Measurements from ENCODE around the gene DNER. TPM values are rescaled to one million over a fixed set of nuclear protein-coding genes. Genes with fewer than 3 reads are reported as not detected.

The DNER gene
- total RNA-seq, 2 experiments from 2014 or later: not detected

- Mint-ChIP-seq H3K27ac (no peak overlapping the region), H3K4me3 (no peak overlapping the region), H3K36me3 (ENCODE audit: low read depth) (no peaks in the 10 kb centered on the region), H3K9me3 (no peaks in the 10 kb centered on the region), H3K27me3 (peaks cover 5% of the 10 kb centered on the region), H3K4me1 (ENCODE audit: low read depth) (no peaks in the 10 kb centered on the region)
- ATAC-seq: no peak
- no peak for TF ChIP-seq CTCF (IDR thresholded peaks at IDR 0.05)
- POLR2A ChIA-PET: no interaction called here
- intact Hi-C loops (cut with micrococcal nuclease): no loop called here
- no peak for DNase-seq
- CTCF ChIA-PET: no interaction called here
Observed at GRCh38 chr2:229490167-229490566, 224.2 kb downstream of the DNER start.

GRCh38 chr2:229489016-229489415 is 225.3 kb downstream of the DNER start:
- Mint-ChIP-seq H3K4me3 (no peak overlapping the region), H3K36me3 (ENCODE audit: low read depth) (no peaks in the 10 kb centered on the region), H3K4me1 (ENCODE audit: low read depth) (no peaks in the 10 kb centered on the region), H3K27me3 (peaks cover 4% of the 10 kb centered on the region), H3K27ac (no peak overlapping the region), H3K9me3 (no peaks in the 10 kb centered on the region)
- no peak for DNase-seq
- POLR2A ChIA-PET: no interaction called here
- CTCF ChIA-PET: no interaction called here
- TF ChIP-seq CTCF (IDR thresholded peaks at IDR 0.05): no peak
- ATAC-seq: no peak
- intact Hi-C loops (cut with micrococcal nuclease): no loop called here

- no peaks in the 10 kb centered on the region for H3K36me3 Mint-ChIP-seq (ENCODE audit: low read depth)
- ChIA-PET POLR2A (no interaction called here), CTCF (no interaction called here)
- no peak overlapping the region for H3K27ac Mint-ChIP-seq
- no peak overlapping the region for H3K4me3 Mint-ChIP-seq
- no peak for DNase-seq
- H3K9me3 Mint-ChIP-seq: no peaks in the 10 kb centered on the region
- H3K4me1 Mint-ChIP-seq (ENCODE audit: low read depth): no peaks in the 10 kb centered on the region
- intact Hi-C loops (cut with micrococcal nuclease): no loop called here
- H3K27me3 Mint-ChIP-seq: peaks cover 4% of the 10 kb centered on the region
- TF ChIP-seq CTCF (IDR thresholded peaks at IDR 0.05): no peak
- ATAC-seq: no peak
Observed at GRCh38 chr2:229488232-229488631, 226.1 kb downstream of the DNER start.

- ChIA-PET POLR2A (no interaction called here), CTCF (no interaction called here)
- Mint-ChIP-seq H3K4me1 (ENCODE audit: low read depth) (no peaks in the 10 kb centered on the region), H3K27me3 (peaks cover 1% of the 10 kb centered on the region), H3K9me3 (no peaks in the 10 kb centered on the region), H3K27ac (no peak overlapping the region), H3K4me3 (no peak overlapping the region), H3K36me3 (ENCODE audit: low read depth) (no peaks in the 10 kb centered on the region)
- TF ChIP-seq CTCF (IDR thresholded peaks at IDR 0.05): no peak
- ATAC-seq (no peak), DNase-seq (no peak)
- intact Hi-C loops (cut with micrococcal nuclease): no loop called here
Observed at GRCh38 chr2:229486673-229487072, 227.7 kb downstream of the DNER start.

GRCh38 chr2:229485857-229486256 is 228.5 kb downstream of the DNER start:
- TF ChIP-seq CTCF (IDR thresholded peaks at IDR 0.05): no peak
- ATAC-seq: no peak
- no peak for DNase-seq
- CTCF ChIA-PET: no interaction called here
- H3K27ac Mint-ChIP-seq: no peak overlapping the region
- POLR2A ChIA-PET: no interaction called here
- no peaks in the 10 kb centered on the region for H3K36me3 Mint-ChIP-seq (ENCODE audit: low read depth)
- H3K27me3 Mint-ChIP-seq: no peaks in the 10 kb centered on the region
- H3K9me3 Mint-ChIP-seq: no peaks in the 10 kb centered on the region
- no peak overlapping the region for H3K4me3 Mint-ChIP-seq
- no peaks in the 10 kb centered on the region for H3K4me1 Mint-ChIP-seq (ENCODE audit: low read depth)
- intact Hi-C loops (cut with micrococcal nuclease): no loop called here

Data from activated CD8-positive, alpha-beta T cell treated with anti-CD3 and anti-CD28 coated beads for 36 hours (primary cell).